Loucy (cell line): Measurements from ENCODE around the gene NEFH.

Experiments used
- H2AFZ ChIP-seq: fragments of 200-600 bp; sonication (generic); 2 replicates; pipeline ENCODE4 v1.6.0; 2016; ENCODE audit warnings: antibody characterized with exemption, mild to moderate bottlenecking, low read length, moderate library complexity
- H3F3A ChIP-seq: fragments of 200-600 bp; 2 replicates; pipeline ENCODE4 v1.6.0; 2016; ENCODE audit warnings: antibody characterized with exemption, low read depth, mild to moderate bottlenecking
- H3K27me3 ChIP-seq: fragments of 200-600 bp; sonication (generic); 2 replicates; pipeline ENCODE4 v1.6.1; 2014; ENCODE audit warnings: low read length, mild to moderate bottlenecking; ENCODE audit not compliant: insufficient read depth, poor library complexity, severe bottlenecking
- H3K36me3 ChIP-seq: fragments of 200-600 bp; sonication (generic); 2 replicates; pipeline ENCODE4 v1.6.1; 2016; ENCODE audit warnings: low read length; ENCODE audit not compliant: insufficient read depth
- H3K4me1 ChIP-seq: fragments of 200-600 bp; sonication (generic); 2 replicates; pipeline ENCODE4 v1.5.1; 2014; ENCODE audit warnings: low read length, mild to moderate bottlenecking; ENCODE audit not compliant: insufficient read depth, poor library complexity, severe bottlenecking
- H3K4me2 ChIP-seq: fragments of 200-600 bp; sonication (generic); 2 replicates; pipeline ENCODE4 v1.6.0; 2014; ENCODE audit warnings: antibody characterized with exemption, low read length, low read depth, mild to moderate bottlenecking; ENCODE audit not compliant: poor library complexity, severe bottlenecking
- H3K4me3 ChIP-seq: fragments of 200-600 bp; sonication (generic); 2 replicates; pipeline ENCODE4 v1.5.1; 2014; ENCODE audit warnings: low read length, mild to moderate bottlenecking, mixed read lengths; ENCODE audit not compliant: poor library complexity, severe bottlenecking
- H3K79me2 ChIP-seq: fragments of 200-600 bp; sonication (generic); 2 replicates; pipeline ENCODE4 v1.6.1; 2014; ENCODE audit warnings: low read length; ENCODE audit not compliant: insufficient read depth
- H3K9ac ChIP-seq: fragments of 200-600 bp; sonication (generic); 2 replicates; pipeline ENCODE4 v1.6.0; 2014; ENCODE audit warnings: mild to moderate bottlenecking, low read depth, low read length, moderate library complexity; ENCODE audit not compliant: poor library complexity, severe bottlenecking
- H3K9me2 ChIP-seq: fragments of 200-600 bp; sonication (generic); replicated peaks from 2 replicates; pipeline ENCODE4 v1.6.1; 2016; ENCODE audit warnings: low read depth, low read length, mixed read lengths
- H3K9me3 ChIP-seq: fragments of 200-600 bp; sonication (generic); 2 replicates; pipeline ENCODE4 v1.6.1; 2014; ENCODE audit warnings: mild to moderate bottlenecking, antibody characterized with exemption, low read length, low read depth; ENCODE audit not compliant: insufficient read depth
- H4K20me1 ChIP-seq: fragments of 200-600 bp; sonication (generic); 2 replicates; pipeline ENCODE4 v1.6.0; 2014; ENCODE audit warnings: antibody characterized with exemption, low read length, mild to moderate bottlenecking; ENCODE audit not compliant: insufficient read depth, poor library complexity, severe bottlenecking
- EZH2phosphoT487 ChIP-seq: fragments of 200-600 bp; IDR thresholded peaks from 2 replicates; pipeline ENCODE4 v1.6.1; 2018; ENCODE audit warnings: antibody characterized with exemption, mild to moderate bottlenecking, moderate library complexity, borderline replicate concordance
- TF ChIP-seq, protein P1 (sequence below): fragments of 200-600 bp; sonication (generic); conservative IDR thresholded peaks from 2 replicates; pipeline ENCODE4 v1.5.1; 2014; ENCODE audit warnings: mild to moderate bottlenecking, antibody characterized with exemption, low read length

The NEFH gene

DNA sequence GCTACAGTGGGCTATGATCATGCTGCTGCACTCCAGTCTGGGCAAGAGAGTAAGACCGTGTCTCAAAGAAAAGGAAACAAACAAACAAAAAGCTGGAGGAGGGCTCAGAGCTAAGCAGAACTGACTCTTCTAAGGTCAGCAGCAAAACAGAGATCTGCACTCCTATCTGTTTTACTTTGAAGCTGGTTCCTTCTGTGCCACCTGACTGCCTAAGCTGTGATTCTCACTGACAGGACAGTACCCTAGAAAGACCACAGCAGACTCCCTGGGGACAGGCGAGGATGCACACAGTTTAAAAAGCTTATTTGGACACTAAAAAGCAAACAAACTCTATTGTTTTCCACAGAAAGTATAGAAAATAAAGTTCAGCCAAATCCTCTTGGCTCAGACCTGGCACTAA is 30.5 kb downstream of the NEFH start:
- H3K79me2 ChIP-seq, result no peaks in the 10 kb centered on the region
- H3K9ac ChIP-seq, result no peak overlapping the region
- H3F3A ChIP-seq, result no peaks in the 10 kb centered on the region
- H4K20me1 ChIP-seq, result no peaks in the 10 kb centered on the region
- H3K27me3 ChIP-seq, result no peaks in the 10 kb centered on the region
- H3K36me3 ChIP-seq, result peaks cover 63% of the 10 kb centered on the region; the same call in 1 of the 2 replicates
- no peak overlapping the region for H2AFZ ChIP-seq
- H3K4me2 ChIP-seq, result no peak overlapping the region
- TF ChIP-seq EZH2phosphoT487, result no peak
- TF ChIP-seq, protein P1, sequence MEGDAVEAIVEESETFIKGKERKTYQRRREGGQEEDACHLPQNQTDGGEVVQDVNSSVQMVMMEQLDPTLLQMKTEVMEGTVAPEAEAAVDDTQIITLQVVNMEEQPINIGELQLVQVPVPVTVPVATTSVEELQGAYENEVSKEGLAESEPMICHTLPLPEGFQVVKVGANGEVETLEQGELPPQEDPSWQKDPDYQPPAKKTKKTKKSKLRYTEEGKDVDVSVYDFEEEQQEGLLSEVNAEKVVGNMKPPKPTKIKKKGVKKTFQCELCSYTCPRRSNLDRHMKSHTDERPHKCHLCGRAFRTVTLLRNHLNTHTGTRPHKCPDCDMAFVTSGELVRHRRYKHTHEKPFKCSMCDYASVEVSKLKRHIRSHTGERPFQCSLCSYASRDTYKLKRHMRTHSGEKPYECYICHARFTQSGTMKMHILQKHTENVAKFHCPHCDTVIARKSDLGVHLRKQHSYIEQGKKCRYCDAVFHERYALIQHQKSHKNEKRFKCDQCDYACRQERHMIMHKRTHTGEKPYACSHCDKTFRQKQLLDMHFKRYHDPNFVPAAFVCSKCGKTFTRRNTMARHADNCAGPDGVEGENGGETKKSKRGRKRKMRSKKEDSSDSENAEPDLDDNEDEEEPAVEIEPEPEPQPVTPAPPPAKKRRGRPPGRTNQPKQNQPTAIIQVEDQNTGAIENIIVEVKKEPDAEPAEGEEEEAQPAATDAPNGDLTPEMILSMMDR, result no peak
- H3K4me1 ChIP-seq, result no peaks in the 10 kb centered on the region
- no peaks in the 10 kb centered on the region for H3K9me3 ChIP-seq
- H3K4me3 ChIP-seq, result no peak overlapping the region
- H3K9me2 ChIP-seq, result no peaks in the 10 kb centered on the region

DNA sequence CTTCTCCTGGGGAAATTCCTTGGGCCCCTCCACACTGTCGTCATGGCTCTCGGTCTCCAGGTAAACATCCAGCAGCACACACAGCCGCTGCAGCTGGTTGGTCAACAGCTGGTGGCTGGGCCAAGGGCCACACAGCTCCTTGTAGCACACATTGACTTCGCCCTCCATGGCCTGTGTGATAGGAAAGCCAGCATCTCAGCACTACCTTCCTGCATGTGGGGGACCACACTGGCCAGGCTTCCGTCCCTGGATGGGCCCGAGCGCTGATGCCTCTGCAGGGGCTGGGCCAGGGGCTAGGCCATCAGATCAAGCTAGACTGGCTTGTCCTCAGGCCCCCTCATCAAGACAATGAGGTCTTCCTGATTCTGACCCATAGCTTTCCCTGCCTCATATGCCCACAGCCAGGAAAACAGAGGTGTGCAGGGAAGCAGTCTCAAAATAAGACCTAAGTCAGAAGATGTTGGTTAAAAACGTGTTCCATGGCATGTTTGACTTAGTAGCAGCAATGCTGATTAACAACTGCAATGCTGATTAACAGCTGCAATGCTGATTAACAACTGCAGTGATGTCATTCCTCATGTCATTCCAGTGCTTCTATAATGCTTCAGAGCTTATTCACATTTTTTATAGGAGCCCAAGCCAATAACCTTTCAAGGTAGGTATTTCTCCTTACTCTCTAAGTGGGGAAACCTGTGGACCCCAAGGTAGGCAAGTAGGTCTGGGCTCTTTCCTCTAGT is 31.3 kb downstream of the NEFH start:
- Histone ChIP-seq H2AFZ (no peak overlapping the region), H3K27me3 (no peaks in the 10 kb centered on the region), H3K4me3 (no peak overlapping the region), H3F3A (no peaks in the 10 kb centered on the region), H3K36me3 (peaks cover 71% of the 10 kb centered on the region; the same call in 1 of the 2 replicates), H3K9me2 (no peaks in the 10 kb centered on the region), H3K4me2 (no peak overlapping the region), H3K4me1 (no peaks in the 10 kb centered on the region), H3K79me2 (no peaks in the 10 kb centered on the region), H4K20me1 (no peaks in the 10 kb centered on the region), H3K9me3 (no peaks in the 10 kb centered on the region), H3K9ac (no peak overlapping the region)
- TF ChIP-seq EZH2phosphoT487, result no peak
- TF ChIP-seq, protein P1, result no peak

DNA sequence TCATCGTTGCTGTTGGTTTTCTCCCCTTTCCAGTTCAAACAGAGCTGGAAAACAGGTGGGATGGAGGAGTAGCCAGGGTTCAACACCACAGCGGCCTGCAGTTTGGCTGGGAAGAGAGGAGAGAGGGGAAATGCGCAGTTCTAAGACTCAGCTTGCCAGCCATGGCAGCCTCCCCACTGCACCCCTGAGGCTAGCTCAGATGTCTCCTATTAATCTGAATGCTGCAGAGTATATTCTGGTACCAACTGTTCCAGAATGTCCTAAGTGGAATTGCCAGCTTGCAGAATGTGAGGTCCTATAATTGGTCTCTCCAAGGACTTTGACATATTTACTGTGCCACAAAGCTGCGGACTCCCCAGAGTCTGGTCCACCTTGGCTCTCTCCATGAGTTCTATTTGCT is 32.0 kb downstream of the NEFH start:
- H3K4me2 ChIP-seq, result no peak overlapping the region
- H3K79me2 ChIP-seq, result no peaks in the 10 kb centered on the region
- H3K9ac ChIP-seq, result no peak overlapping the region
- no peaks in the 10 kb centered on the region for H4K20me1 ChIP-seq
- H2AFZ ChIP-seq, result no peak overlapping the region
- no peaks in the 10 kb centered on the region for H3K9me3 ChIP-seq
- H3K27me3 ChIP-seq, result no peaks in the 10 kb centered on the region
- peaks cover 71% of the 10 kb centered on the region; the same call in 1 of the 2 replicates for H3K36me3 ChIP-seq
- H3F3A ChIP-seq, result no peaks in the 10 kb centered on the region
- TF ChIP-seq, protein P1, result no peak
- no peak for TF ChIP-seq EZH2phosphoT487
- no peaks in the 10 kb centered on the region for H3K4me1 ChIP-seq
- no peak overlapping the region for H3K4me3 ChIP-seq
- H3K9me2 ChIP-seq, result no peaks in the 10 kb centered on the region
